HEK293T (cell line): ENCODE measurements around the gene RPS2.

ENCODE experiments used
- CTCF ChIA-PET: fragments of 350-600 bp; formaldehyde crosslinking; extraction: SDS; loops from one replicate; lab custom pipeline; 2021; ENCODE audit warnings: antibody characterized with exemption, inconsistent platforms; lab: Yijun Ruan, JAX
- POLR2A ChIA-PET: fragments of 350-600 bp; formaldehyde crosslinking; extraction: SDS; loops from one replicate; lab custom pipeline; 2020; ENCODE audit warnings: antibody characterized with exemption, inconsistent platforms; lab: Yijun Ruan, JAX
- DNase-seq: peaks from one replicate; pipeline ENCODE4 v3.0.0; 2012; ENCODE audit warnings: mixed read lengths; ENCODE audit errors: extremely low spot score
- ARNT ChIP-seq: fragments of 450-650 bp; IDR thresholded peaks from 2 replicates; pipeline ENCODE4 v1.6.1; 2017; ENCODE audit warnings: mild to moderate bottlenecking
- BHLHE40 ChIP-seq: fragments of 450-650 bp; IDR thresholded peaks from 2 replicates; pipeline ENCODE4 v1.6.1; 2016; ENCODE audit warnings: mild to moderate bottlenecking, moderate library complexity, borderline replicate concordance
- CTBP1 ChIP-seq: fragments of 450-650 bp; IDR thresholded peaks from 2 replicates; pipeline ENCODE4 v1.6.1; 2016; ENCODE audit warnings: borderline replicate concordance
- ELF4 ChIP-seq: fragments of 450-650 bp; IDR thresholded peaks from 2 replicates; pipeline ENCODE4 v1.6.1; 2017; ENCODE audit warnings: antibody characterized with exemption
- FOXA1 ChIP-seq: fragments of 450-650 bp; IDR thresholded peaks from 2 replicates; pipeline ENCODE4 v1.6.1; 2016; ENCODE audit warnings: mild to moderate bottlenecking
- FOXK2 ChIP-seq: fragments of 450-650 bp; IDR thresholded peaks from 2 replicates; pipeline ENCODE4 v1.6.1; 2016; ENCODE audit warnings: mild to moderate bottlenecking
- FOXM1 ChIP-seq: fragments of 450-650 bp; IDR thresholded peaks from 2 replicates; pipeline ENCODE4 v1.6.1; 2017; ENCODE audit warnings: mild to moderate bottlenecking, borderline replicate concordance
- HDGF ChIP-seq: fragments of 450-650 bp; IDR thresholded peaks from 2 replicates; pipeline ENCODE4 v1.6.1; 2017; ENCODE audit warnings: antibody characterized with exemption, borderline replicate concordance
- L3MBTL2 ChIP-seq: fragments of 450-650 bp; conservative IDR thresholded peaks from 2 replicates; pipeline ENCODE4 v1.6.1; 2016; ENCODE audit warnings: mild to moderate bottlenecking
- LEF1 ChIP-seq: fragments of 450-650 bp; IDR thresholded peaks from 2 replicates; pipeline ENCODE4 v1.6.1; 2017; ENCODE audit warnings: mild to moderate bottlenecking, borderline replicate concordance
- NFRKB ChIP-seq: fragments of 450-650 bp; IDR thresholded peaks from 2 replicates; pipeline ENCODE4 v1.6.1; 2016; ENCODE audit warnings: mild to moderate bottlenecking, moderate library complexity
- PKNOX1 ChIP-seq: fragments of 450-650 bp; IDR thresholded peaks from 2 replicates; pipeline ENCODE4 v1.6.1; 2016
- SP1 ChIP-seq: fragments of 450-650 bp; IDR thresholded peaks from 2 replicates; pipeline ENCODE4 v1.6.1; 2017
- SUZ12 ChIP-seq: fragments of 450-650 bp; IDR thresholded peaks from 2 replicates; pipeline ENCODE4 v1.6.1; 2016; ENCODE audit warnings: mild to moderate bottlenecking
- TARDBP ChIP-seq: fragments of 450-650 bp; IDR thresholded peaks from 2 replicates; pipeline ENCODE4 v1.6.1; 2016
- ZNF384 ChIP-seq: fragments of 450-650 bp; IDR thresholded peaks from 2 replicates; pipeline ENCODE4 v1.6.1; 2016

The RPS2 gene

GRCh38 chr16:1989209-1990100, 24.8 kb upstream of the RPS2 start, which contains the start of gene SYNGR3:
SYNGR3 (plus strand) TSS chr16:1989970; CDS start chr16:1990103, 133 bp downstream.
- TF ChIP-seq BHLHE40 (no peak), FOXA1 (no peak), L3MBTL2 (no peak), FOXM1 (no peak), HDGF (no peak), LEF1 (no peak), SP1 (no peak), FOXK2 (no peak), PKNOX1 (no peak), ARNT (no peak), CTBP1 (no peak), TARDBP (no peak), ELF4 (no peak), NFRKB (no peak), ZNF384 (no peak), SUZ12 (no peak)
- no peak for DNase-seq
- ChIA-PET CTCF (no interaction called here), POLR2A (interaction anchor here (1.1 to 1.2 kb wide), 2 partner anchors 8 to 18 kb away, joined by 3 read pairs; no protein-coding TSS in a partner anchor)

GRCh38 chr16:1987198-1987597, 22.6 kb upstream of the RPS2 start:
- ChIA-PET CTCF (interaction anchor here (1.3 kb wide), 1 partner anchor 17 kb away, joined by 6 read pairs; no protein-coding TSS in a partner anchor), POLR2A (interaction anchor here (9.2 kb wide), 1 partner anchor 22 kb away, joined by 88 read pairs; the partner anchor contains the start of genes RNF151 and RPS2)
- TF ChIP-seq ARNT = no peak
- DNase-seq = no peak

DNA sequence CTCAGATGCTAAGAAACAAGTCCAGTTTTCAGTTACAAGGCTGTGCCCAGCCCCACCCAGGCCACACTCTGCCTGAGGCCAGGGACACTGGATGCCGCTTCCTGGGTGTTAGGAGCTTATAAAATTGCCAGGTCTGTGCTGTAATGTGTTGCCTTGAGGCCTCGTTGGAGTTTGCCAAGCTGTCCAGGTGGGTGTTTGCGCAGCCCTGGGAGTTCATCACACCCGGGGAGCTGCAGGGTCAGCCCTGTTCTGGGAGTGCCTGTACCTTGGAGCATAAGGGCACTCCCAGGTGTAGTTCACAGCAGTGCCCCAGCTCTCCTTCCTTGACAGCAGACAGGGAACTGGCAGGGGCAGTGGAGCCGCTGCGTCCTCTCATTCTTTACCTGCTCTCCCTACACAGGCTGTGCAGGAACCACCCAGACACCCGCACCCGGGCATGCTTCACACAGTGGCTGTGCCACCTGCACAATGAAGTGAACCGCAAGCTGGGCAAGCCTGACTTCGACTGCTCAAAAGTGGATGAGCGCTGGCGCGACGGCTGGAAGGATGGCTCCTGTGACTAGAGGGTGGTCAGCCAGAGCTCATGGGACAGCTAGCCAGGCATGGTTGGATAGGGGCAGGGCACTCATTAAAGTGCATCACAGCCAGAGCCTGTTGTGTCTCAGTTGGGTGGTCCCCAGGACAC, 21.0 kb upstream of the RPS2 start:
- POLR2A ChIA-PET = interaction anchor here (0.9 to 9.2 kb wide), 5 partner anchors 8 to 170 kb away, joined by 3 to 88 read pairs (median 8); partner anchors contain the start of genes RNF151, RPS2, TBL3 and TRAF7
- CTCF ChIA-PET = no interaction called here
- no peak for TF ChIP-seq CTBP1
- TF ChIP-seq ARNT = no peak
- no peak for TF ChIP-seq LEF1
- TF ChIP-seq BHLHE40 = no peak
- TF ChIP-seq FOXK2 = no peak
- TF ChIP-seq ELF4 = no peak
- no peak for TF ChIP-seq ZNF384
- TF ChIP-seq HDGF = no peak
- TF ChIP-seq L3MBTL2 = no peak
- TF ChIP-seq NFRKB = no peak
- TF ChIP-seq SUZ12 = no peak
- no peak for TF ChIP-seq PKNOX1
- no peak for TF ChIP-seq FOXA1
- no peak for TF ChIP-seq FOXM1
- TF ChIP-seq TARDBP = no peak
- no peak for TF ChIP-seq SP1
- DNase-seq = no peak

- 0 out of 2 replicates have a peak, but pooled peaks have one; percentile 0 for TF ChIP-seq LEF1
- no peak for TF ChIP-seq ARNT
- DNase-seq = no peak
- ChIA-PET POLR2A (interaction anchor here (0.7 to 9.2 kb wide), 7 partner anchors 9 to 171 kb away, joined by 3 to 88 read pairs (median 6); partner anchors contain the start of genes RNF151, RPS2, TBL3 and TRAF7), CTCF (no interaction called here)
These were observed 20.0 kb upstream of the RPS2 start for GRCh38 chr16:1984347-1985225.

GRCh38 chr16:1983544-1984346, 19.1 kb upstream of the RPS2 start, which contains the start of gene GFER:
GFER (plus strand) TSS chr16:1984193; CDS start chr16:1984219, 26 bp downstream.
- DNase-seq = peak; percentile 93
- CTCF ChIA-PET = no interaction called here
- POLR2A ChIA-PET = interaction anchor here (0.7 to 9.2 kb wide), 5 partner anchors 8 to 172 kb away, joined by 3 to 88 read pairs (median 8); partner anchors contain the start of genes RNF151, RPS2, TBL3 and TRAF7
- TF ChIP-seq TARDBP (peak; percentile 38; the same call in 1 of the 2 replicates), PKNOX1 (no peak), ARNT (peak; percentile 42; the same call in 1 of the 2 replicates), LEF1 (peak; percentile 74; the same call in 1 of the 2 replicates), FOXK2 (no peak), SP1 (no peak), CTBP1 (0 out of 2 replicates have a peak, but pooled peaks have one; percentile 36), NFRKB (no peak), L3MBTL2 (no peak; the same call in 1 of the 2 replicates), HDGF (no peak), FOXM1 (peak; percentile 59; the same call in 1 of the 2 replicates), SUZ12 (no peak), ZNF384 (no peak), FOXA1 (no peak), BHLHE40 (no peak)
